DOHH2 (cell line): Measurements from ENCODE around the gene PSME4.

ENCODE experiments used
- CTCF ChIP-seq: fragments of 200-600 bp; sonication (generic); IDR thresholded peaks from one replicate; pipeline ENCODE4 v1.5.1; 2014; ENCODE audit warnings: antibody characterized with exemption, mild to moderate bottlenecking, low read depth, low read length; ENCODE audit not compliant: poor library complexity, severe bottlenecking
- EZH2phosphoT487 ChIP-seq: fragments of 200-600 bp; sonication (generic); IDR thresholded peaks from 2 replicates; pipeline ENCODE4 v1.6.1; 2017; ENCODE audit warnings: borderline replicate concordance, mild to moderate bottlenecking, antibody characterized with exemption, low read length, moderate library complexity, mixed read lengths

DNA sequence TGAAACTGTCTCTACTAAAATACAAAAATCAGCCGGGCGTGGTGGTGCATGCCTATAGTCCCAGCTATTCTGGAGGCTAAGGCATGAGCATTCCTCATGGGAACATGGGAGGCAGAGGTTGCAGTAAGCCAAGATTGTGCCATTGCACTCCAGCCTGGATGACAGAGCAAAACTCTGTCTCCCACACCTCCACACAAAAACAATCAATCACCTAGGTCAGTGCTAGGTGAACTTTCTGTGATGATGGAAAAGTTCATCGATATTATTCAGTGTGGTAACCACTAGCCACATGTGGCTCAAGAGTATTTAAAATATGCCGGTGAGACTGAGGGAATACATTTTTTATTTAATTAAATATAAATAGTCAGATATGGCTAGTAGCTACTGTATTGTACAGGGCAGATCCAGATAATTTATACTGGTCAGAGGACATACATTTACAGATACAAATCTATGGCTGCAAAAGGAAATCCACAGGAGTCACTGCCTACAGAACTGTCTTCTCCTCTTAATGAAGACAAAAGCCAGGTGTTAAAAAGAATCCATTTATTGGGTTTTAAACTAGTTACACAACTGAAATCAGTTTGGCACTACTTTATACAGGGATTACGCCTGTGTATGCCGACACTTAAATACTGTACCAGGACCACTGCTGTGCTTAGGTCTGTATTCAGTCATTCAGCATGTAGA, 107.1 kb downstream of the PSME4 start:
- TF ChIP-seq CTCF (no peak), EZH2phosphoT487 (no peak)
